Jurkat, Clone E6-1 (cell line): Measurements from ENCODE around the gene GSTO2.

Source experiments
- DNase-seq: peaks from one replicate; pipeline ENCODE4 v3.0.0-alpha.2; 2011; ENCODE audit warnings: low read depth, low spot score
- H3K4me3 ChIP-seq: 2 replicates; pipeline ENCODE4 v1.5.1; 2011; ENCODE audit warnings: mild to moderate bottlenecking, low read length, control low read depth, moderate library complexity

Gene GSTO2

GRCh38 chr10:104318810-104319741 is 50.1 kb downstream of the GSTO2 start:
- no peak for DNase-seq
- H3K4me3 ChIP-seq = no peak overlapping the region

- DNase-seq = no peak
- H3K4me3 ChIP-seq = no peak overlapping the region
These were observed 52.2 kb downstream of the GSTO2 start for GRCh38 chr10:104321226-104321625.

- peak; percentile 23 for DNase-seq
- H3K4me3 ChIP-seq = no peak overlapping the region
These were observed 52.9 kb downstream of the GSTO2 start for GRCh38 chr10:104321725-104322415.

- peak; percentile 48 for DNase-seq
- no peak overlapping the region for H3K4me3 ChIP-seq
These were observed 53.4 kb downstream of the GSTO2 start for GRCh38 chr10:104322416-104322782.

- H3K4me3 ChIP-seq = no peak overlapping the region
- no peak for DNase-seq
These were observed 54.1 kb downstream of the GSTO2 start for GRCh38 chr10:104323085-104323484.

- no peak overlapping the region for H3K4me3 ChIP-seq
- DNase-seq = no peak
These were observed 54.8 kb downstream of the GSTO2 start for GRCh38 chr10:104323760-104324201.

GRCh38 chr10:104324221-104324686 is 55.3 kb downstream of the GSTO2 start:
- no peak for DNase-seq
- H3K4me3 ChIP-seq = no peak overlapping the region

- DNase-seq = no peak
- H3K4me3 ChIP-seq = no peak overlapping the region
These were observed 55.9 kb downstream of the GSTO2 start for GRCh38 chr10:104324931-104325330.

- no peak for DNase-seq
- no peak overlapping the region for H3K4me3 ChIP-seq
These were observed 56.8 kb downstream of the GSTO2 start for GRCh38 chr10:104325436-104326435.

- DNase-seq = no peak
- no peak overlapping the region for H3K4me3 ChIP-seq
These were observed 58.1 kb downstream of the GSTO2 start for GRCh38 chr10:104326991-104327610.

- DNase-seq = peak; percentile 49
- H3K4me3 ChIP-seq = peak overlapping the region; percentile 50
These were observed 59.0 kb downstream of the GSTO2 start for GRCh38 chr10:104327745-104328645.

- H3K4me3 ChIP-seq = peak overlapping the region; percentile 50
- DNase-seq = no peak
These were observed 59.6 kb downstream of the GSTO2 start for GRCh38 chr10:104328646-104328895.

- DNase-seq = peak; percentile 81
- peak overlapping the region; percentile 50 for H3K4me3 ChIP-seq
These were observed 60.1 kb downstream of the GSTO2 start for GRCh38 chr10:104328896-104329710.

- no peak for DNase-seq
- no peak overlapping the region for H3K4me3 ChIP-seq
These were observed 60.8 kb downstream of the GSTO2 start for GRCh38 chr10:104329735-104330134.

GRCh38 chr10:104330168-104331110 is 61.5 kb downstream of the GSTO2 start:
- no peak for DNase-seq
- no peak overlapping the region for H3K4me3 ChIP-seq

- no peak for DNase-seq
- no peak overlapping the region for H3K4me3 ChIP-seq
These were observed 62.3 kb downstream of the GSTO2 start for GRCh38 chr10:104331208-104331838.
